LHCN-M2 (cell line): ENCODE results near the gene WNT2. TPM values are rescaled to one million over a fixed set of nuclear protein-coding genes. Genes with fewer than 3 reads are reported as not detected.

Experiments used
- DNase-seq: peaks from one replicate; pipeline ENCODE4 v3.0.0-alpha.2; 2012; ENCODE audit warnings: low read depth
- polyA plus RNA-seq: library from polyadenylated mRNA; unstranded; fragments of >200 nt; gene quantifications from one replicate; pipeline ENCODE4 v1.2.1, GENCODE V29; 2012; ENCODE audit warnings: missing spikeins
- total RNA-seq: library from RNA; depleted of rRNA; stranded (reverse); fragments of >200 nt; gene quantifications from 2 replicates; pipeline ENCODE4 v1.2.3, GENCODE V29; 2014; rRNA removed

WNT2 gene
- total RNA-seq, result not detected in 2 replicates
- not detected for polyA plus RNA-seq

DNA sequence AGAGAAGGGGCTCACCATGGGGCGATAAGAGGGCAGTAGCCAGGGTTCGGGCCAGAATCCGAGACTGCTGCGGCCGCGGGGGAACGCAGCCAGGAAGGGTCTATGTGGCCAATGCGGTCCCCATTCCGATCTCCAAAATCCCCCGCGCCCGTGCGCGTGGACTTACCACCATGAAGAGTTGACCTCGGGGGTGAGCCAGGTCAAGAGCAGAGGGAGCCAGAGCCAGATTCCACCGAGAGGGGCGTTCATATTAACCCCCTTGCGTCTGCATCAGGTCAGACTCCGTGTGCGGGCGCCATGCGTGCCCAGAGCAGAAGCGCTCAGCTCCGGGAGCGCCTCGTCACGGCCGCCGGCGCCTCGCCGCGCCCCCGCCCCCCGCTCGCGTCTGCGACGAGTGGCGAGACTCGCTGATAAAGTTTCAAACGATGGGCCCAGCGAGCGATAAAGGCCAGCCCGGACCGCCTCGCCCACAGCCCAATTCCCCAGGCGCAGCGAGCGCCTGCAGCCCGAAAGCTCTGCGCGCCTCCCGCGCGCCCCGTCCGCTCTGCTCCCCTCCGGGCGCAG is at the start of gene WNT2:
WNT2 (minus strand) TSS at position 318 of the 564 bp plus-strand sequence; CDS start at position 249, 69 bp downstream.
- no peak for DNase-seq

DNA sequence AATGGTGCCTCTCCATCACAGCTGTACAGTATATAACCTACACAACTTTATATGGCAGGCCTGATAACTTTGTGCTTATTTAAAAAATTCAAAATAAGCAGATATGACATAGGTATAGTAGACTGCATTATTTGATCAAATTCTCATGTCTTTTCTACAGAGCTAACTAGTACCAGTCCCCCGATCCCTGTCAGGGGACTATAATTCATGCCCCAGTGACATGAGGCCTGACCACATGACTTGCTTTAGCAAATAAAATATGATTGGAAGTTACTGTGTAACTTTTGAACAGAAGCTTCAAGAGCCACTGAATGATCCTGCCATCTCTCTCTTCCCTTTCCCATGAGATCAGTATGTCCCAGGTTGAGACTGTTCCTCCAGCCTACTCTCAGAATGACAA is 49.2 kb upstream of the WNT2 start:
- DNase-seq, result no peak

DNA sequence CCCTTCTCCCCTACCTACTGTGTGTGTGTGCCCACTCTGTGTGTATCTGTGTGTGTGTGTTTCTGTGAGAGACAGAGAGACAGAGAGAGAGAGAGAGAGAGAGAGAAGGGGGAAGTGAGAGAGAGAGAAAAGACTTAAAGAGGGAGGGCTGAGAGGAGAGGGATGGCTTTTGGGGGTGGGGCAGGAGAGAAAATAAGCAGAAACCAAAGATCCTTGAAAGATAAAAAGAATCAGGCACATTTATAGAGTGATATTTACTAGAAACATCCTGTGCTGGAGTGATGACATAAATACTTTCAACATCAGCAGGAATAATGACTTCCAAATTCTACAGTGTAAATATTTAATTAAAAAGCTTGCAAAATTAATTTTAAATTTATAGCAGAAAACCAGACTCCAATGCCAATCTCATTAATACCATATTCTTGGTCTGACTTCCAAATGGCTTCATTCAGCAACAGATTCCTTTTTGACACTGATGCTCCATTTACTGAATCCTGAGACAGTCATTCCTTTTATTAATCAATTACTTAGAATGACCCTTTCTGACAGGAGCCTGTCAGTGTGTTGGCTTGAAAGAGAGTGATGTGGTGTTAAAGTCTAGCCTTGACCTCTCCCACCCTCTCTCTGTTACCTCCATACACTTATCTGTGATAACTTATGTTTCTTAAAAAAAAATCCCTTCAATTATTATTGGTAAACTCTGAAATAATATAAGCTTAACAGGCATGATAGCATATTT is 41.7 kb upstream of the WNT2 start:
- no peak for DNase-seq

DNA sequence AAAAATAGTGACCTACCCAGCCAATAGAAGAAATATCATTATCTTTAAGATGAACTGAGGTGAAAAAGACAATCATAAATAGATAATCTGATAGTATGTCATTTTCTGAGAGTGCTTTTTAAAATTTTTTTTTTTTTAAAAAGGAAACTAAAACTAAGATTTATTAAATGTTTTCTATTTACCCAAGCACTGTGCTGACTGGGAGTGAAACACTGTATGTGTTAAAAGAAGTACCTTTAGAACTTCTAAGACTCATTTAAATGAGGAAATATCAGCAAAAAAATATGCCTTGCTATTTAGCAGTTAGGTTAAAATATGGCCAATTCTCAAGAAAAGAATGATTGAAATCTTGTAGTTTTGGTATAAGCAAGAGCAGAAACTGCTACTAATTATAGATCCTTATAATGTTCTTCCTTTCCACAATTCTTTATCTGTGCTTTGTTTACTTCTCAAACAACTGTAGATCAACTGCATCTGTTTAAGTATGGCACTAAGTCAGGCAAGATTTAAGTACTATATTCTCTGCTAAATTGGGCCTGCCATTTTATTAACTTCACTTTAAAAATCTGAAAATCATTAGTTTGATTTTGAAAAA is 39.5 kb upstream of the WNT2 start:
- DNase-seq, result no peak

DNA sequence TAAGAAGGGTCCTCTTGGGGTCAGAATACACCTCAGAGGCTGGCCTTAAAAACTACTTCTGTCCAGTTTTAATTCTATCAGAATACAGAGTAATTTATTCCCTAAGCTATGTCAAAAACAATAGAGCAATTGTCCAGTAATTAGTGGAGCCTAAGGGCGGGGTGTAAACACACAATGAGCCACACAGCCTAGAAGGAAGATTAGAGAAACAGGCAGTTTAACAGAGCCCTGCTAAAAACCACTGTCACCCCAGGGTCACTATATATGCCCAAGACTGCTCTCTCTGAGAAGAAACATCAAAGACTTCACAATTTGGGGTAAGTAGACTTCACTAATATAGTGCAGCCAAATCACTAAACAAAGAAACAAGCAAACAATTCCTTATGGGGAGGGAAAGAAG is 27.2 kb upstream of the WNT2 start:
- no peak for DNase-seq

DNA sequence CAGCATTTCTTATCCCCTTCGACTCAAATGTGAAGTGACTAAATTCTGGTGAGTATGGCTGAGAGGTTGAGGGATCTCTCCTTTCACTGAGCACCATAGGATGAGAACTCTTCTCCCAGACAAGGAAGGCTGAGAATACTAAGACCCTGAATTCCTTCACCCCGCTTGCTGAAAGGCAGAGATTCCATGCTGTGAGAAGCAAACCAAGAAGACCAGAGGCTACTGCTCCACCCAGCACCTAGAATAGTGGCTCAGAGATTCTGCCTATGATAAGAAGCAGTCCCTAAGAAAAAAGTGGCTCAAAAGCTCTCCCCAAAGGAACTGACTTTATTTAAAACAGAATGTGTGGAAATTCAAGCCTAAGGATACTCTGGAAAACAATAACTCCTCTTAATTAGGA is 26.7 kb upstream of the WNT2 start:
- no peak for DNase-seq

DNA sequence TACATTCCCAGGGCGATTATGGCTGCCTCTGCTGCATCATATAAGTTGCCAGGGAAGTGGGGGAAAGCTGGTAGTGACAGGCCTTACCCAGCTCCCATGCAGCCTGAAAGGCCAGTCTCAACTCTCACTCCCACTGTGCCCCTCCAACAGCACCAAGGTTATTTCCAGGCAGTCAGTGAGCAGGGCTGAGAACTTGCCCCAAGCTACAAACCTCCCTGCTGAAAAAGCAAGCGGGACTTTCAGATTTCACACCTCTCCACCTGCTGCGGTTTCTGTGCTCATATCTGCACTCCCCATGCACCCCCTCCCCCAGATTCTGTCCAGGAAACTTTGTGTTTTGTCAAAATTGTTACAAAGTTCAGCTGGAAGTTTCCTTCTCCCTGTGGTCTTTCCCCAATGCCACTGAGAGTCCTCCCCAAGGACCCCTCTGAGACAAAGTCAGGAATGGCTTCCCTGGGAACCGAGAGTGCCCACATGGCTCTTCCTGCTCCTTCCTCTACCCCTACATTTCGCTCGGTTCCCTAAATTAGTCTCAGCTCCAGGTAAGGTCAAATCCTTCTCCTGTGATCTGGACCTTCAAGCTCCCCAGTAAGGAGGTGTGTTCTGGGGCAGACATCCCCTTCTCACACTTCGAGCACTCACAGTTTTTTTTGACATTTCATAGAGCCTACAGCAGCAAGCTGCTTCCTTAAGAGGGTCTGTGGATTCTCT is 25.3 kb upstream of the WNT2 start:
- DNase-seq, result no peak

DNA sequence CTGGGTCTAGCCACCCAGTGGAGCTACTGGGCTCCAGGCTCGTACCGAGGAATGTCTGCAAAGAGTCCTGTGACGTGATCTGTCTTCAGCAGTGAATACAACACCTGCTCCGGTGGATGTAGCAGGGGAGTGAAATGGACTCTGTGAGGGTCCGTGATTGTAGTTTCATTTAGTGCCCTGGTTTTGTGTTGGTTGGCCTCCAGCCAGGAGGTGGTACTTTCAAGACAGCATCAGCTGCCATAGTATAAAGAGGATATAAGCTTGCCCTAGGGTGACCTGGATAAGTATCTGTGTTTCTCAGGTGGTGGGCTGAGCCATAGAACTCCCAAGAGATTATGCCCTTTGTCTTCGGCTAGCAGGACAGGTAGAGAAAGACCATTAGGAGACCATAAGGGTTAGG is 24.6 kb upstream of the WNT2 start:
- DNase-seq, result no peak

DNA sequence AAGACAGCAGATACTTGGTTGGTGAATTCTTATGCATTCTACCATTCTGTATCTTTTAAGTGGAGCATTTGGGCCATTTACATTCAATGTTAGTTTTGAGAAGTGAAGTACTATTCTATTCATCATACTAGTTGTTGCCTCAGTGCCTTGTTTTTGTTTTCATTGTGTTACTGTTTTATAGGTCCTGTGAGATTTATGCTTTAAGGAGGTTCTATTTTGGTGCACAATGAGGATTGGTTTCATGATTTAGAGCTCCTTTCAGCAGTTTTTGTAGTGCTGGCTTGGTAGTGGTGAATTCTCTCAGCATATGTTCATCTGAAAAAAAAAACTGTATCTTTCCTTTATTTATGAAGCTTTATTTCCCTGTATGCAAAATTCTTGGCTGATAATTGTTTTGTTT is 23.3 kb upstream of the WNT2 start:
- DNase-seq, result no peak

DNA sequence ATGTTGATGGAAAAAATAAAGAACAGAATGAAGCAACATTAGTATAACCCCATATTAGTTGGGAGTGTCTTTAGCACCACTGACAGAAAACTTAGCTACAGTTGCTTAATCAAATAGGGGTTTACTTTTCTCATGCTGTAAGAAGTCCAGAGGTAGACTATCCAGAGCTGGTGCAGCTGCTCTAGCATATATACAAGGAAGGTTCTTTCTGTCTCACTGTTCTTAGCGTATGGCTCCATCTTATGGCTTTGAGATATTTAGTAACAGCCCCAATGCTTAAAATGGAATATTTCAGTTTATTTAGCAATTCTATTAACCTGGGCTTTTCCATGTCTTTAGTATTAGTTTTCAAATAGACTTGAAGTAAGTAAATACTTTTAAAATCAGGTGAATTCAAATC is 15.2 kb upstream of the WNT2 start:
- no peak for DNase-seq

DNA sequence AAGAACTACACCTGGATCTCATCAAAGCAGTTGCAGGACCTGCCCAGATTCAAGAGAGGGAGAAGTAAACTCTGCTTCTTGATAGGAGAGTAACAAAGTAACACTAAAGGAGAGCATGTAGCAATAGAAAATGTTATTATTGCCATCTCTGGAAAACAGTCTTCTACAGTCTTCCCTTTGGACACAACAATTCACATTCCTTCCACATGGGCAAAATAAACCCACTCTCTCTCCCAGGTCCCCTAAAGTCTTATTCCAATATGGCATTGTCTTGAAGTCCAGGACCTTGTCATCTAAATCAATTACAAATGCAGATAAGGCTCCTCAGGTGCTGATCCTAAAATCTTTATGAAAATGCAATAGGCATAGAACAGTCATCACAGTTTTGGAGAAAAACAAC is 10.3 kb upstream of the WNT2 start:
- DNase-seq, result no peak

DNA sequence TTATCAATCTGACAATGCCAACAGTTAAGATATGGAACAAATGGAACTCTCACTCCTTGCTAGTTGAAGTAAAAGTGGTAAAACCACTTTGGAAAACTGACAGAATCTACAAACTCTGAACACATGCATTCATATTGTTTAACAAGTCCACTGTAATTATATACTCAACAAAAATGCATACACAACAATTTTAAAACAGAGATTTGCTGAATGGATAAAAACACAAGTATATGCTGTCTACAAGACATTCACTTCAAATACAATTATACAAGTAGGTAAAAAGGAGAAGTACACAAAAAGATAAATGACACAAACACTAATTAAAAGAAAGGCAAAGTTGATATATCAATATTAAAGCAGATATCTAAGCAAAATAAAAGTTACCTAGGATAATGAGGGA is 9.2 kb upstream of the WNT2 start:
- no peak for DNase-seq

DNA sequence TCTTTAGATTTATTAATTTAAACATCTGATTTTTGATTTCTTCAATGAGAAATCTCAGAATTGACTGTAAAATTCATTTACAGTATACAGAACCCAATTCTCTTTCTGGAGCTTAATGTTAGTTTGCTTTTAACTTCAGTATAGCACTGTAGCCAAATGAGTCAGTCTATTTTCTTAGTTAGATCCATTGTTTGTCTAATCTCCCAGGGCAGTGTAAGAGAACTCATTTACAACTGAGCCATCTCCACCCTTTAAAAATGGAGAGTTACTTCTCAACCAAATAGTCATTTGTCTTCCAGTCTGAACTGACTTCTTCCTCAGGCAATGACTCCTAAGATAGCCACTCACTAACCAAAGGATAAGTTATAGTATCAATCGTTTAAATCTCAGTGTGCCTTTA is 3.0 kb upstream of the WNT2 start:
- DNase-seq, result no peak

DNA sequence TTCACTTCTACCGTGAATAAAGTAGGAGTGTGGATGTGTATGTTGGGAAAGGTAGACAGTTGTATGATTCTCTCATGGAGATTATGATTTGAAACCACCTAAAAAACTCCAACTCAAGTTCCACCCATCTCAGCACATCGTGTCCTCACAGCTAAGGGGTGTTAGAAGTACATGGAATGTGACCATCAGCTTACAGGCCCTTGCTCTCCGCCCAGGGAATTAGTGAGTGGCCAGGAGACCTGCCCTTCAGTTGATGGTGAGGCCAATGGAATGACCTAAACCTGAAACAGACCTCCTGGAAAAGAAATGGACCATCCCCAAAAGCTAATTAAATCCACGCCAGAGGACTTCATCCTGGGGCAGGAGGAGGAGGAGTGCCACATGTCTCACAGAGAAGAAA is 2.1 kb upstream of the WNT2 start:
- DNase-seq, result no peak

DNA sequence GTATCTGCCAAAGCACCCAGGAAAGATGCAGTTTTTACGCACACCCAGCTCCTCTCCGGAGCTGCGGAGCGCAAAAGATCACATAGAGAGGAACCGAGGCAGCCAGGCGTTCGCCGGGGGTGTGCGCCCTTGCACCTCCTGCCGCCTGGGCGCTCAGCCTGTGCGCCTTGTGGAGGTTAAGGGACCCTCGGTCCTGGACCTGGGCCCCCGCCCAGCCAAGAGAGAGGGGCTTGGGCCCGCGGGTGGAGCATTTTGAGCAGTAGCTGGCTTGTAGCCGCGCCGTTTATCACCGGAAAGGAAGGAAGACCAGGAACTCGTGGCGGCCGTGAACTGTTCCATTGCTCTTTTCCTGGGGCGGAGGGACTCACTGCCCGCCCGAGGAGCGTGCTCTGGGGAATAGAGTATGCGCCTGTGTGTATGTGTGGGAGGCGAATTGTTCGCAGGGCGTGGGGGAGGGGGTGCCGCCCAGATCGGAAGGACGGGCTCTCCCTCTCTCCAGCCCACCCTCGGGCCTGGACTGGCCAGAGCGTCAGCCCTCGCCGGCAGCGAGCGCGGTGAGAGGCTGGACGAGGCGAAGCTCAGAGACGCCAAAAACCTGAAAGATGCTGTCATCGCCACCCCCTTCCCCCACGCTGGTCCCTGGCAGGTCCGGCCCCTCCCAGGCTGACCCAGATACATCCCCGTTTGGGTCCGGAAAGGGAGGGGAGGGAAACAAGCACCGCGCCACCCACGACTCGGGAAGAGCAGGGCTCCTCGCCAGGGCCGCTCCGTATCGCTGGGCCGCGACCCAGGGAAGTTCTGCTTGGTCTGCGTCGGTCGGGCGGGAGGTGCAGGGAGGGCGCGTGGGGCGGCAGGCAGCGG is 1.2 kb upstream of the WNT2 start:
- DNase-seq, result no peak

DNA sequence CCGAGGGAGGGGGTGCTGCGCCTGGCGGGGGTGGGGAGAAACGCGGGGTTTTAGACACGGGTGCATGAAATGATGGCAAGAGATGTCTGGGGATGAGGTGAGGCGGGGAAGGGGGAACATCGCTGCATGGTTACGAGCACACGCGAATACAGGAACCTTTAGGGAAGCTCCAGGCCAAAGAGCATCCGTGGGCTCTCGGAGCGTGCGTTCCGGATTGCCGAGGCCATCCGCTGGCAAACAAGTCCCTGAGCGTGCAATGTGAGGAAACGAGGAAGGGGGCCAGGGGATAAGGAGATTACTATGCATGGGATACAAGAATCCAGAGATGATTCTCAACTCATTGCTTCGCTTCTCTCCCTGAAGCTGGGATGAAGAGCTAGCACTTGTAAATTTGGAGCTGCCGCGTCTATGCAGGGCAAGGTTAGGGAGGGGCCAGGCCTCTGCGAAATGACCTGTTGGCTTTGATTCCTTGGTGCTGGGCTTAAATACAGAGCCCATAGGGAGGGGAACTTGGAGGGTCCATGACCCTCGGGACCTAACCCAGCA is 520 bp upstream of the WNT2 start:
- DNase-seq, result peak; percentile 21

DNA sequence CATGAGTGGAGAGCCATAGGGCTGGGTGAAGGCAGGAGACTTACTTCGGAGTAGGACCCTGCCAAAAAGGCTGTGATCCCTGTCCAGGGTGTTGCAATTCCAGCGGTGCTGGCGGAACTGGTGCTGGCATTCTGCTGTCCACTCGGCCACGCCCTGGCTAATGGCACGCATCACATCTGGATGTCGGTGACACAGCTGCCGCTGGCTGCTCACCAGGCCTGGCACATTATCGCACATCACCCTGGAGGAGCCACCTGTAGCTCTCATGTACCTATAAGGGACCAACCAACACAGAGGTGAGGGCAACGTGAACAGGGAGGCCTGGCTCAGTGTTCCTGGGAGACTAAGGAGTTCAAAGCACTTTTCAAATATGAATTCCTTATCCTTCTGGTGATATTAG is 2.3 kb downstream of the WNT2 start:
- DNase-seq, result no peak

DNA sequence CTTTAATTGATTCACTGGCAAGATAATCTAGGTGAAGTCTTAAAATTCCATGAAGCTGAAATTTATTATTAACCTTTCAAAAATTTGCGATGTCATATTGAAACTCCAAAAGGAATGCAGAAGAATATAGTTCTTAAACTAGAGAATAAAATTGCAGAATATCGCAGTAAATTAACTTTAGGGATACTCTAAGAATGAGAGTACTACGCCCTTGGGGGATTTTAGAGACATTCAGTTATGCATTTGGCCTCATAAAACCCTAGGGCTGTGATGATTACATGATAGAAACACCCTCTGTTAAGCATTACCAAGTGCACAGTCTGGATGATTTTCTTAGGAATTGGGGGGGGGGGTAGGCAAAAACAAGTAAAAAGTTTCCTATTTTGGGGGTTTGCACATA is 3.7 kb downstream of the WNT2 start:
- no peak for DNase-seq

DNA sequence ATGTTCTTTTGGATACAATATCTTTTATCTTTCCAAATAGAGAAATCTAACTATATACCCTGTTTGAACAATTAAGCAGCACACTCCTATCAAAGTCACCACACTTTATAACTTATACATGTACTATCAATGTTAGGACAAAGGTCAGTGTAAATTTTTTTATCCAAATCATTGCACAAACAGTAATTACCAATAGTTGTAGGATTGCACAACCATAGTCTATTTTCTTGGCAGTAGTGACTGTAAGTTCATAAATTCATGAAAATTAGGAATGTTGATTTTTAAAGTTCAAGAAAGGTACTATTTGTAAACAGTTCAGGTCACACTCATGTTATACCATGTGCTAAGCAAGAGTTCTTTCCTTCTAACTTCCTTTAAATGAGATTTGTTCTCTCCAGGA is 9.3 kb downstream of the WNT2 start:
- DNase-seq, result no peak

DNA sequence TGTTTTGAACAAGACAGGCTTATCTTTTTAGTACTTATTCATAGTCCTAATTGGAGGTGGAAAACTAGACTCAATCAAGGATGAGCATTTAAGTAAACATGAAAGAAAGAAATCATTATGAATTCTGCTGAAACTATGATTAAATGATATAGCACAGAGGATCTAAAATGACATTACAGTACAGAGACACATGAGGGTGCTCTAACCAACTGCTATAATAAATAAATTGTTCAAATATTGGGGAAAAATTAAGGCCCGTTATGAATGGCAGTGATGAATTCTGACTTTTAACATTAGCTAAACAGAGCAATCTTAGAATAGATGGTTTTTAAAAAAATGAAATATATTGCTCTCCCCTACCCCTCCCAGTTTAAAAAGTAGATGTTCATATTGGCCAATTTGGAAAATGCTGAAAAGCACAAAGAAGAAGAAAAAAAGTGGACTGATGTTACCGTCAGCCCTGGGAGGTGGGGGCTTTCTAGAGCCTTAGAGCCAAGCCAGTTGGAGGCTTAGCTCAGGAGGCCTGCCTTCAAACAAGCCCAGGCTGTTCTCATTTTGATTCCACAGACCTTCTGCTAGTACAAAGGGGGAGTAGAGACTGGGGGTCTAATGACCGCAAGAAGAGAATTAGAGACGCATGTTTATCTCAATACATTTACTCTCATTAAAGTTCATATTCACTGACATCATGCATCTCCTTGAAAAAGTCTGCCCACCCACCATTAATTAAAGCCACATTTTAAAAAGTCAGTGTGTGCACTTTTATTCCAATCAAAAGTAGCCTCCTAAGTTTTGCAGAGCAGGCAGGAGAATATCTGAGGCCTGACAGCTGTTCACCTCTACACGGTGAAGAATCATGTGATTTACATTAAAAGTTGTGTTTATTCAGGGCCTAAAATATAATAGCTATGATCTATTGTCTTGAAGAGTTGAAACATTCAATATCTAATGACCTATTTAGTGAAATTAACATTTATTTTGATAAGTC is 10.0 kb downstream of the WNT2 start:
- DNase-seq, result no peak
